NCI-H1436 (cell line): Measurements from ENCODE around the gene GIT2.

ENCODE experiments used
- DNase-seq: peaks from one replicate; lab custom pipeline; 2025; lab: John Stamatoyannopoulos, UW

The GIT2 gene

DNA sequence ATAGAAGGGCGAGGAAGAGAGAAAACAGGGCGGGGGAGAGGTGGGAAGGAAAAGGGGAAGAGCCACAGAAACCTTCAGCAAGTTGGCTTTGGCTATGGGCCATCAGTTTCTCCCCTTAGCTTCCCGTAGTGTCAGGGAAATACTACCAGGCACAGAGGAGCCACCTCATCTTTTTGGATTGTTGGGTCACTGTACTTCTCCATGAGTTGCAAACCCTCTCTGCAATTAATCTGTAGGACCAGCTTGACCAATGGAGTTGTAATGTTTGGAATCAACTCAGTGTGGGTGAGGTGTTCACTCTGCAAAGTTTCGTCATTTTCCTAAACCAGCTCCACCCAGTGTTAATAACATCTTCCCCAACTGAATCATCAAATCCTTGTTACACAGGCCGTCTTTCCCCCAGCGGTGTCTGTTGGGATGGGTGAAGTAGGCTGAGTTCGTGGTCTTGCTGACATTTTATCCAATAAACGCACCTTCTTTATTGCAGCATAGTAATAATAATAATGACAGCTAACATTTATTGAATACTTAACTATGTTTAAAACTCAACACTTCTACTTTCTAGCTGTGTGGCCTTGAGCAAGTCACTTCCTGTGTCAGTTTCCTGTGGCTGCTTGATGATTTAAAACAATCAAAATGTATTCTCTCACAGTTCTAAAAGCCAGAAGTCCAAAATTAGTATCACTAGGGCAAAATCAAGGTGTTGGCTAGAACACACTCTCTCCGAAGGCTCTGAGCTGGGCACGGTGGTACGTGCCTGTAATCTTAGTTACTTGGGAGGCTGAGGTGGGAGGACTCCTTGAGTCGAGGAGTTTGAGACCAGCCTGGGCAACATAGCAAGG, 107.8 kb downstream of the GIT2 start:
- no peak for DNase-seq

- DNase-seq, result no peak
Measured at GRCh38 chr12:109885616-109886015, 110.6 kb downstream of the GIT2 start.

GRCh38 chr12:109883461-109883860, 112.7 kb downstream of the GIT2 start:
- no peak for DNase-seq

GRCh38 chr12:109881752-109882151, 114.4 kb downstream of the GIT2 start:
- no peak for DNase-seq

- DNase-seq, result no peak
Measured at GRCh38 chr12:109880938-109881337, 115.2 kb downstream of the GIT2 start.

DNA sequence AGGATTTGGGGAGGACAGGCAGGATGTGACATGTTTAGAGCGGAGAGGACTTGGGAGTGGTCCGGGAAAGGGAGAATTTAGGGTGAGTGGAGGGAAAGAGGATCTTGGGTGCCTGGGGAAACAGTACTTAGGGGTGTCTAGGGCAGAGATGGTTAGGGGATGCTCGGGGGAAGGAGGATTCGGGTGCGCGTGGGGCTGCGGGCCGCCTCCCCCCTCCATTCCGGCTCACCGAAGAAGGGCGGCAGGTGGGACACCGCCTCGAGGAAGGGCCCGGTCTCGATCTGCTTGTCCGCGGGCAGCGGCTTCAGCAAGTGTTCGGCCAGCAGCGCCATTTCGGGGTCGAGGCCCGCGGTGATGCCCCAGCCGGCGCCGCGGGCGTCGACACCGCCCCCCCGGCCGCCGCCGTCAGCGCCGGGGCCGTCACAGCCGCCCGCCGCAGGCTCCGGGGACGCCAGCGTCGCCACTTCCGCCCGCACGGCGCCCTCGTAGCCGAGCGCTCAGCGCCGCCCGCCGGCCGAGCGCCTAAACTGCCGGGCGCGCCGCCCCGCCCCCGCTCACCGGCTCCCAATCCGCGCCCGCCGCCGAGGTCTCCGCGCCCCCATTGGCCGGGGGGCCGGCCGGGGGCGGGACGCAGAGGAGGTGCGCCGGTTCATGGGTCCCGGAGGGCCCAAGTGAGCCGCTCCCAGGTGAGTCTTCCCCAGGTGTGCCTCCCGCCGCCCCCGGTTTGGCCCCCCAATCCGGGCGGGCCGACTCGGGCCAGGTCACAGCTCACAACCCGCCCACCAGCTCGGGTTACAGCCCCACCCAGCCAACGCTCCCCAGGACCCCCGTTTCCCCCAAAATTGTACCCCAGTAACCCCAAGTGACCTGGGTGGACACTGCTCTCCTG, 115.9 kb downstream of the GIT2 start, which contains the start of gene GLTP:
Gene GLTP, minus strand, starts transcription at position 499 of the 889 bp plus-strand sequence. Its CDS starts 167 bp downstream, at position 332.
- DNase-seq, result peak; percentile 85
